Right ventricle myocardium superior (tissue), 1 donor: ENCODE results near the gene MCHR1. TPM values are rescaled to one million over a fixed set of nuclear protein-coding genes. Genes with fewer than 3 reads are reported as not detected.

Source experiments
- ATAC-seq: fragments of 200-7000 bp; cut with Tn5 transposase; one replicate; pipeline ENCODE4 v1.9.1; 2020; ENCODE audit warnings: mild to moderate bottlenecking; ENCODE audit not compliant: poor library complexity
- DNase-seq: peaks from one replicate; pipeline ENCODE4 v3.0.0-alpha.2; 2020
- intact Hi-C: fragments of 100-400 bp; cut with DNase I; formaldehyde crosslinking; loops from one replicate; pipeline ENCODE4 v1.11.2; 2022
- long read RNA-seq: library from polyadenylated mRNA; unstranded; transcript quantifications from one replicate; pipeline ENCODE4 v2.0.0, GENCODE V29; 2021
- total RNA-seq: library from RNA; stranded (reverse); fragmentation: NEBNext Ultra II Directional; extraction: Animal tissue kit (Norgen Biotek cat#: 25700); gene quantifications from one replicate; pipeline ENCODE4 v1.2.1, GENCODE V29; 2021
- donor health status: DM: no; HTN: yes; CAD: no; lungs with severe emphysema.

MCHR1 gene, protein sequence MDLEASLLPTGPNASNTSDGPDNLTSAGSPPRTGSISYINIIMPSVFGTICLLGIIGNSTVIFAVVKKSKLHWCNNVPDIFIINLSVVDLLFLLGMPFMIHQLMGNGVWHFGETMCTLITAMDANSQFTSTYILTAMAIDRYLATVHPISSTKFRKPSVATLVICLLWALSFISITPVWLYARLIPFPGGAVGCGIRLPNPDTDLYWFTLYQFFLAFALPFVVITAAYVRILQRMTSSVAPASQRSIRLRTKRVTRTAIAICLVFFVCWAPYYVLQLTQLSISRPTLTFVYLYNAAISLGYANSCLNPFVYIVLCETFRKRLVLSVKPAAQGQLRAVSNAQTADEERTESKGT
- total RNA-seq: 0.54 TPM
- long read RNA-seq, partial matches to known transcripts: 0 of 1 reads
- long read RNA-seq, other reads (novel, unspliced or antisense): 0 of 1 reads

DNA sequence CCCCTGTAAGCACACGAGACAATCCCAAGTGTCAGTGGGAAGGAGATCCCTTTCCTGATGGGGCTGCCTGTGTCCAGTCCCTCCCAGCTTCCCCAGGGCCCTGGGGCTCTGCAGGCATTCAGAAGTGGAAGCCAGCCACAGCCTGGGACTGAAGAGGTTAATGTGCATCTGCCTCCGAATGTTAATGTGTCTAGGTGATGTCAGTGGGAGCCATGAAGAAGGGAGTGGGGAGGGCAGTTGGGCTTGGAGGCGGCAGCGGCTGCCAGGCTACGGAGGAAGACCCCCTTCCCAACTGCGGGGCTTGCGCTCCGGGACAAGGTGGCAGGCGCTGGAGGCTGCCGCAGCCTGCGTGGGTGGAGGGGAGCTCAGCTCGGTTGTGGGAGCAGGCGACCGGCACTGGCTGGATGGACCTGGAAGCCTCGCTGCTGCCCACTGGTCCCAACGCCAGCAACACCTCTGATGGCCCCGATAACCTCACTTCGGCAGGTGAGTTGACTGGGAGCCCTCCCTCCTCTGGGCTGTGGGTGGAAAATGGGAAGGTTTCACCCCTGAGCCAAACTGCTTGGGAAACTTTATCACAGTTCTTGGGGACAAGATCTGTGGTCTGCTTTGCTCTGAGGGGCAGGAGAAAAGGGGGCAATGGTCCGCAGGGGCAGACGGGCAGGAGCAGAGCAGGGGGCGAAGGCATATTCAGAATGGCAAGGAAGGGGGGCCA, at the start of gene MCHR1:
Gene MCHR1 (plus strand): TSS at position 236 of the 715 bp plus-strand sequence. CDS start 169 bp downstream, at position 405.
- DNase-seq (no peak), ATAC-seq (no peak)
- intact Hi-C loops: no loop called here

DNA sequence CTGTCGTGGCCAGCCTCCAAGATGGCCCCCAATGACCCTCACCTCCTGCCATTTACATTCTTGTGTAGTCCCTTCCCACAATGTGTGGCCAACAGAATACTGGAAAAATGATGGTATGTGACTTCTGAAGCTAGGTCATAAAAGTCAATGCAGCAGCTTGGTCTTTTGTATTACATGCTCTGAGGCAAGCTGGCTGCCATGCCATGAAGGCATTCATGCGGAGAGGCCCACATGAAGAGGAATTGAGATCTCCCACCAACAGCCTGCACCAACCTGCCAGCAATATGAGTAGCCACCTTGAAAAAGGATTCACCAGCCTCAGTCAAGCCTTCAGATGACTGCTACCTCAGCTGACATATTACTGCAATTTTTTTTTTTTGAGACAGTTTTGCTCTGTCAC, 47.4 kb upstream of the MCHR1 start:
- DNase-seq (no peak), ATAC-seq (no peak)
- intact Hi-C loops: no loop called here

DNA sequence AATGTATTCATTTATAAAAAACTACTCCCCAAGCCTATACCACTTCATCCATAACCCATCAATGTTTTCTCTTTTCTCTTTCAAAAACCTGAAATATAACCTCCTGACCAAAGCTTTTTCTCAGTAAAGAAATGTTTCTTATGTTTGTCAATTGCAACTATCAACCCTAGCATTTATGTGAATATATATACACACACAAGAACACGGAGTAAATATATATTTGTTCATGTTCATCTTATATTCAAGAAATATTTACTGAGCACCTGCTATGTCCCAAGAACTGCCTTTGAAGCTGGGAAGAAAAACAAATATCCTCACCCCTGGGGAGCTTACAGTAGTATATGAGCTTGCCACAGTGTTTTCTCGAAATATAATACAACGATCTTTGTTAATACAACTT, 46.2 kb upstream of the MCHR1 start:
- ATAC-seq (no peak), DNase-seq (no peak)
- intact Hi-C loops: no loop called here

DNA sequence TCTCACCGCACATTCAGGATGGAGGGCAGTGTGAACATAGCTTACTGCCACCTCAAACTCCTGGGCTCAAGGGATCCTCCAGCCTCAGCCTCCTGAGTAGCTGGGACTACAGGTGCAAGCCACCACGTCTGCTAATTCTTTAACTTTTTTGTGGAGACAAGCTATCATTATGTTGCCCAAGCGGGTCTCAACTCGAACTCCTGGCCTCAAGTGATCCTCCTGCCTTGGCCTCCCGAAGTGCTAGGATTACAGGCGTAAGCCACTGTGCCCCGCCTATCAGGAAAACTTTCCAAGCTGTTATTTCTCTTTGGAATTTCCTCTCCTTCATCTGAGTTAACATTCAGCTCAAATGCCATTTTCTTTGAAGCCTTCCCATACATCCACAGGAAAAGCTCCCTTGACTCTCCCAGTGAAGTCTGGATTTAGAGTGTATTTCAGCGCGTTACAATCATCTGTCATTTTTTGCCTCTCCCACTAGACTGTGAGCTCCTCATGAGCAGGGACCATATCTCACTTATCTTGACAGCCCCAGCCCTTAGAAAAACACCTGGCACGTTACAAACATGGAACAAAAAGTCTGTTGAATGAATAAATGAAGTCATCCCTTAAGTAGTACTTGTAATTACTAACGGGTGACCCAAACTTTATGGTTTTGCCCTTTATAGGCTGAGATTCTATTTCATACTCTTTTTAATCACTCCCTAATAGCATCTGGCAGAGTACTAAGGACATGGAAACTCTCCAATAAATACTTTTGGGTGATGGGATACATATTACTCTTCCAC, 45.0 kb upstream of the MCHR1 start:
- intact Hi-C loops: no loop called here
- DNase-seq (no peak), ATAC-seq (no peak)

DNA sequence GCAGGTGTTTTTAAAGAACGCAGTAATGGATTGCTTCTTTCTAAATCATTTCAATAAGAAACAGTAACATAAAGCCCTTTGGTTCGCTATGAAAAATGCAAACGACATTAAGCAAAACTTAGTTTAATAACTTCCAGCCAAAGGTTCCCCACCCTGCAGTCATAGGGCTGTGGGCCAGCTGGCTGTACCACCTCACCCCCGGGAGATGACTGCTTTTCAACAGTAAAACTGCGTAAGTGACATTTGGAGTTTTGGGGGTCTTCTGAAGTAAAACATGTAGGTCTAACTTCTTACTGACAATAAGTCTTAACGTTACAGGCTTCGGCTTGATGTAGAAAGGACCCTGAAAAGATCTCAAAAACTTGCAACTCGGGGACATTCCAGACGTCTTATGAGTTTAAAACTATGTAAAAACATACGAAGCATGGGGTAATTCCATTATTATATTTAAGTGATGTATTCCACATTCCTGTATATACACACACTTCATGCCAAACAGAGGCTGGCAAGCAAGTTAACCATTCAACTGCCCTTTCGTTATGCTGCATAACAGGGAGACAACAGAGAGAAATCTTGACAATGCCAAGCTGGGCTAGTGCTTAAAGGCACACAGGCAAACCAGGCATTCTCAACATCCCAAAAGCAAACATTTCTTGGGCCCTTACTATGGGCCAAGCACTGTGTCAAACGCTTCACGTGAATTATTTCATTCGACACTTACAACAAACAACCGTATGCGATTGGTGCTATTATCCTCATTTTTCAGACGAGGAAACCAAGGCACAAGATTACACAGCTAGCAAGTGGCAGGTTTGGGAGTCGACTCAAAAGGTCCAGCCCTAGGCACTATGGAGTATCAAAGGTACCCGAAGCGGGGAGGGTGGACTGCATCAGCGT, 44.0 kb upstream of the MCHR1 start:
- DNase-seq: peak; percentile 79
- no peak for ATAC-seq

DNA sequence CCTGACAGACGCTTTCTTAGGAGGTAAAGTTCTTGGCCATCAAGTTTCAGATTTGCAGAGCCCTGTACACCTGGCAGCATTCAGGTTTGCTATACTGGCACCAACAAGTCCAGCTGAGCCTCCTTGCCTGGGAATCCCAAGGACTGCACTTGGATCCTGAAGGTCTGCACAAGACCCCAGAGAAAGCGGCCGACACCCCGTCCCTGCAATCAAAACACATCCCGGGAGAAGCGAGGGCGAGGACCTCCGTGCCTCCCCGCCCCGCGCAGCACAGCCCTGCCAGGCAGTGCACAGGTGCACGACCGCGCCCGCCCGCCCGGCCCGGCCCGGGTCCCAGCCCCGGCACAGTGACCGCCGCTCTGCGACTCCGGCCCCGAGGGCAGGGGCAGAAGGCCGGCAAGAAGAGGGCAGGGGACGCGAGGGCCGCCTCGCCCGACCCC, 43.3 kb upstream of the MCHR1 start:
- ATAC-seq (peak; percentile 13), DNase-seq (no peak)
- intact Hi-C loops: no loop called here

More for the DNA sequence above, 44.0 kb upstream of the MCHR1 start:
- intact Hi-C loops: no loop called here

DNA sequence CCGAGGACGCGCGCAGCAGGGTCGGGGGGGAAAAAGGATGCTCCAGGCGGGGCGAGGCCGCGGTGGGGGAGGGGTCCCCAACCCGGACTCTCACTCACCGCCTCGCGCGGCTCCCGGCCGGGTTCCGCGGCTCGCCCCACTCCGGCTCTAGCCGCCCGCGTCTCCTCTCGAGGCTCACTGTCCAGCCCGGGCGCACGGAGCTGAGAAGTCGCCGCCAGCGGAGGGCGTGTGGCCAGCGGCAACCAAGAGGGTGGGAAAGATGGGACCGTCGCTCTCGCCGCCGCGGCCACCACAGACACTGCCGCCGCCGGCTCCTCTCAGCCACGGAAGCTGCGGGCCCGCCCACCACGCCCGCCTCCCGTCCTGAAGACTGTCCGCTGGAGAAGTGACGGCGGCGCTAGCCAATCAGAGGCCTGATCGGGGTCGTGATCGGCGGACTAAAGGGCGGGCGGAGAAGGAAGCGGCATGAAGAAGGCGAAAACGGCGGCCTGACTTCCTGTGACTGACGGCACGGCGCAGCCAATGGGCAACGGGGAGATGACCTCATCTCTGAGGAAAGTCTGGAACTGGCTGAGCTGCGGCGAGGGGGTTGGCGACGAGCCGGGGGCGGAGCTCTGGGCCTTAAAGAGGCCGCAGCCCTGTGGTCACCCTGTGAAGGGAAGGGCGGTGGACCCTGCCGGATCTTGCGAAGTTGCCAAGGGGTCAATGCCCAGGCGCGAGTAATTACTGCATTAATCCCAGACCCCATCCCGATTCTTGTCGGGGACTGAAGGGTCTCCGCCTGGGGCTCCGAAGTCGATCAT, 42.7 kb upstream of the MCHR1 start, which contains the start of gene MRTFA:
Gene MRTFA (minus strand): TSS at position 340 of the 803 bp plus-strand sequence.
- DNase-seq: peak; percentile 100

DNA sequence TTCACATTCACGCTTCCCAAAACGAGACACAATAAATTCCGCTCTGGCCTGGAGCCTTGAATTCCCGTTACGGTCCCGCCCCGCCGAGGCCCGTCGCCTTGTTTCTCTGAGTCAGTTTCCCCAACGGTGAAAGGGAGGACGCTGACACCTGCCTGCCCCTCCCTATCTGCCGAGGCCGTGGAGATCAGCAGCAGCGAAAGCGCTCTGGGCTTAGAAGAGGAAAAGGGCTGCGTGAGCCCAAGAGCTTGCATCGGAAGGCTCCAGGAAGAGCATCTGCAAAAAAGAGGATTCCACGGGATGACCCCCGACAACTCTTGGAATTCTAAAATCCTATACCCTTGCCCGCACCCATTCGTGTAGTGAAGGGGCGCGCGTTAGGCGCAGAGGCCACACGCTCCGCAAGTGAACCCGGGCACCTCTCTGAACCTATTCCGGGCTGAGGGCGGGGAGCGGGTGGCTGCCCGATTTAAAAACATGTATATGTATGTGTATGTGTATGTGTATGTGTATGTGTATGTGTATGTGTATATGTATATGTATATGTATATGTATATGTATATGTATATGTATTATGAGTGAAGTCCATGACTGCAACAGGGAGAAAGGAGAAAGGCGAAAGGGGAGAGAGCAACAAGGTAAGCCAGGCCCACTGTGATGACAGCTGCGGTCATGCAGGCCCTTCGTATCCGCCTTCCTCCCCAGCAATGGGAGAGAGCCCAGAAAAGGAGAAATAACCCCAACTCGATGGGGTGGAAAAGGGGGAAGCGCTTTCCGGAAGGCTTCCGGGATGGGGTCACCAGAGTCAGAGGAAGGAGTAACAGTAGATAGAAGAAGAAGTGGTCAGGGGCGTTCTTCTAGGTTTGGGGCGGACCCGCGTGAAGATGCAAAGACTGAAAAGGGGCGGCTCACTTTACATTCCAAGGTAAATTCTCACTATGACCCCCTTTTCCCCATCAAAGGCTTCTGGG, 41.8 kb upstream of the MCHR1 start:
- peak; percentile 30 for ATAC-seq
- intact Hi-C loops: no loop called here
- DNase-seq: peak; percentile 61

More for the DNA sequence above, 42.7 kb upstream of the MCHR1 start, which contains the start of gene MRTFA:
- intact Hi-C loops: no loop called here
- peak; percentile 96 for ATAC-seq

DNA sequence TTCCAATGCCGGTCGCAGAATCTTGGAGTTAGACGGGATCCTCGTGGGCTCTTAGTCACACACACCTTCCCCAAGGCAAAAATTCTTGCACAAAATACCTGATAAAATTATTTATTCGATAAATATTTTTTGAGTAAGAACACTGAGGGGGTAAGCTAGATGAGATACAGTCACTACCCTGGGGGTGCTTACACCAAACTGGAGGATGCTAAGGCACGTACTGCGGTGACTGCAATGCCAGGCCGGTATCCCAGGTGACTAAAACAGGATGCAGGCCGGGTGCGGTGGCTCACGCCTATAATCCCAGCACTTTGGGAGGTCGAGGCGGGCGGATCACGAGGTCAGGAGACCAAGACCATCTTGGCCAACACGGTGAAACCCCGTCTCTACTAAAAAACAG, 41.0 kb upstream of the MCHR1 start:
- intact Hi-C loops: no loop called here
- no peak for DNase-seq
- ATAC-seq: no peak

DNA sequence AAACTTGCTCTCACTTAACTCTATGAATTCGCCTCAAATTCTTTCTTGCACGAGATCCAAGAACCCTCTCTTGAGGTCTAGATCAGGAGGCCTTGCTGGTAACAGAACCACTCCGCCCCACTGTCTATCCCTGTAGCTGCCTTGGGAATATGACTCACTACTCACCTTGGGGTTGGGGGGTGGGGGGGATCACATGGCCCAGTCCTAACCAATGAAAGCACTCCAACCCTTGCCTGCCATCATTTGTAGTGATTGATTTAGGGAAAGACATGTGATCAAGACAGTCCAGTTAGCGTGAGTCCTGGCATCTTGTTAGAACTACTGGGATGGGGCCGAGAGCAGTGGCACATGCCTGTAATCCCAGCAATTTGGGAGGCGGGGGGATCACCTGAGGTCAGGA, 38.0 kb upstream of the MCHR1 start:
- intact Hi-C loops: no loop called here
- DNase-seq (no peak), ATAC-seq (no peak)

DNA sequence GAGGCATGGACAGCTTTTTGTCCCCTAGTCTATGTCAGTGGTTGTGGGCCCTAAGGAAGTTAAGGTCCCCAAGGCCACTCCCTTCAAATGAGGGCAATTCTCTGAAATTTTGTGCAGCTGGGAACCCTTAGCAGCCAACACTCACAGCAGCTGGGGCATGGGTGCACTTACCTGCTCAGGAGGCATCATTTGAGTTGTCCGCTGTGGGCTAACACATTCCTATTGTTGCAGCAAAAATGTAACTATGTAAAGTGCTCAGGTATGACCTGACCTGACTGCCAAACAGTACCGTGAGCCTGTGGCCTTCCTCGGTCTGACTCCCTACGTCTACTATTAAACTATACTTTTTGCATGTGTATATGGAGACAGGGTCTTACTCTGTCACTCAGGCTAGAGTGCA, 37.0 kb upstream of the MCHR1 start:
- ATAC-seq: no peak
- DNase-seq: no peak
- intact Hi-C loops: no loop called here

DNA sequence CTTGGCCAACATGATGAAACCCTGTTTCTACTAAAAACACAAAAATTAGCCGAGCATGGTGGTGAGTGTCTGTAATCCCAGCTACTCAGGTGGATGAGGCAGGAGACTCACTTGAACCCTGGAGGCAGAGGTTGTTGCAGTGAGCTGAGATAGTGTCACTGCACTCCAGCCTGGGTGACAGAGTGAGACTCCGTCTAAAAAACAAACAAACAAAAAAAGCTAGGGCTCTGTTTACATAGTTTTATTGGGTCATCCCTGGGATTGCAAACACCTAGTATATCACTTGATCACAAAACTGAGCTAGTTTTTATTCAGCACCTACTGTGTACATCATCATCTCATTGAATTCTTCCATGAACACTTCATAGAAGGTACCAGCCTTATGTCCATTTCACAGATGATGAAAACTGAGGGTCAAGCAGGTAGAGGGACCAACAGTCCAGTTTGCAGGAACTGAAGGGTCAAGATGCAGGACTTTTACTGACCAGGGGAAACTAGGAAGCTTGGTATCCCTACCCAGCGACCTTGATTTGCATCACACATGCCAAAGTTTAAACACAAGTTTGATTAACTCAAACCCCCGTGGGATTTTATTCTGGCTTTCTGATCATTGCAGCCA, 33.6 kb upstream of the MCHR1 start:
- intact Hi-C loops: loop anchor here (2.0 kb wide), 2 partner anchors 93 to 207 kb away; no protein-coding TSS in a partner anchor
- ATAC-seq: no peak
- no peak for DNase-seq

DNA sequence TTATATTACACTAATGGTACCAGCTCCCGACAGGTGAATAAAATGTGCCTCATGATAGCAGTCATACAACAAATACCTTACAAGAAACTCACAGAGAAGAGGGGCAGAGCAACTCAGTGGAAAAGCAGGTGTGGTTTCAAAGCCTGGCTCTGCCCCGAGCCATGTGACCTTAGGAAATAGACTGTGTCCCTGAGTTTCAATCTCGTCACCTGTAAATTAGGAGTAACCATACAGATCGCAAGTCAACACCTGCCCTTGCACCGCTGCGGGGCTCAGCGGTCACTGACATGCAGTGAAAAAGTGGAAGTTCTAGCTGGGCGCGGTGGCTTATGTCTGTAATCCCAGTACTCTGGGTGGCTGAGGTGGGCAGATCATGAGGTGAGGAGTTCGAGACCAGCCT, 30.9 kb upstream of the MCHR1 start:
- intact Hi-C loops: no loop called here
- ATAC-seq: no peak
- DNase-seq: no peak

DNA sequence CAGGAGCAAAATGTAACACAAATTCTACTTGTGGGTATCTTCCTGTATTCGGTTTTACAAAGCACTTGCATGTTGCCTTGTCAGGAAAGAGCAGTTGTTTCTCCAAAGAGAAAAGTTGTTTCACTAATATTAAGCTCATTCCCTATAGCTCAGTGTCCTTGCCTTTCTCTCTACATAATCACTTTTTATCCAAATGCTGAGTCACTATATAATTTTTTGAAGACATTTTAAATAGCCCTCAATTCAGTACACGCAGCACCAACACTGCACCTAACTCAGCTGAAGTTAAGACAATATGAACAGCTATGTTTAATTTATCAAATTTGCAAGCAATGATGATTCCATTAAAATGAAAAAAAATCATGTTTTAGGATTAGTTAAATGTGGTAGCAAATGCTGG, 28.2 kb upstream of the MCHR1 start:
- DNase-seq (no peak), ATAC-seq (no peak)
- intact Hi-C loops: no loop called here

DNA sequence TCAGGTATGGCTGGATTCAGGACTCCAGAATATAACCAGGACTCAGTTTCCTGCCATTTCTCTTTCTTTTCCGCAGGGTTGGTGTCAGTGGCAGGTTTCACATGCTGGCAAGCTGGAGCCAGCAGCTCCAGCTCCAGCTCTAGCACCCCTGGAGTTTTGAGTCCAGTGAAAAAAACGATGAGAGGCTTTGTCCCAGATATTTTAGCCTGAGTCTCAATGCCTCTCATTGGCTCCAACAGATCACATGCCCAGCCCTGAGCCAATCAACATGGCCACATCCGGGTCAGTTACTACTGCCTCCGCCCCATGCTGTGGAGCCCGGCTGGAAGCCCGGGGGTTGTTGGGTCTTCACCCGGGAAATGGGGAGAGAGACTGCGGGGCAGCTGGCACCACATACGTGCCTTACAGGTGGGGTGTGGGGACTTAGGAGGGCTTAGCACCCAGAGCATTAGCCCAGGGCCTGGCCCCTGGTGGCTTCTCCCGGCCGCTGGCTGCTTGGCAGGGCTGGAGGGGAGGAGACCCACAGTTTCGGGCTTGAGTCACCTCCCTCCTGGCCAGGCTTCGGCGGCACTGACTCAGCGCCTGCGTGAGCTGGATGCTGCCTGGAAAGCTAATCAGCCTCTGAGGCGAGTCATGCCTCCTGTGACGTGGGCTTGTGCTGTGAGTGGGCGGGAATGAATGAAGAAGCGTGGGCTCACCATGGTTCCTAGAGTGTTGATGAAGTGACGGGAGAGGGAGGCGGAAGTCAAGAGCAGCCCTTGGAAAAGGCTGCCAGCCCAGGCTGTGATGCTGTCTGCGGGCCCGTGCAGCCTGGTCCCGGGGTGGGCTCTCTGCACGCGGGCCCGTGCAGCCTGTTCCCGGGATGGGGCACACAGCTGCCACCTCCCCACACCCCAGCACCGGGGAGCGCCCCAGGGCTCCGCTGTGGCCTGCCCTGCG, 27.5 kb upstream of the MCHR1 start:
- DNase-seq (peak; percentile 97), ATAC-seq (peak; percentile 93)
- intact Hi-C loops: no loop called here
